CD4-positive, alpha-beta T cell treated with Interleukin-12 subunit alpha and Interleukin-12 subunit beta, for 1 hour (primary cell): Measurements from ENCODE around the gene IQCM.
"Not testable (repeated sequence)": the region's sequence is repeated elsewhere in the genome, so short reads cannot be mapped to it uniquely, and the experiment has no call there.

Source experiments
- DNase-seq: peaks from one replicate; pipeline ENCODE4 v3.0.0-alpha.2; 2020

IQCM gene

GRCh38 chr4:149555146-149555545 is 260.5 kb downstream of the IQCM start:
- no peak for DNase-seq

GRCh38 chr4:149553959-149554520 is 261.6 kb downstream of the IQCM start:
- no peak for DNase-seq

GRCh38 chr4:149552601-149553000 is 263.0 kb downstream of the IQCM start:
- DNase-seq = no peak

GRCh38 chr4:149549911-149550310 is 265.7 kb downstream of the IQCM start:
- DNase-seq = no peak

GRCh38 chr4:149534779-149535178 is 280.9 kb downstream of the IQCM start:
- no peak for DNase-seq

GRCh38 chr4:149531861-149532260 is 283.8 kb downstream of the IQCM start:
- no peak for DNase-seq

- no peak for DNase-seq
Observed at GRCh38 chr4:149523039-149523438, 292.6 kb downstream of the IQCM start.

- DNase-seq = no peak
Observed at GRCh38 chr4:149521611-149522425, 293.8 kb downstream of the IQCM start.

GRCh38 chr4:149518471-149518870 is 297.2 kb downstream of the IQCM start:
- no peak for DNase-seq

GRCh38 chr4:149513081-149513480 is 302.6 kb downstream of the IQCM start:
- DNase-seq = no peak

- DNase-seq = no peak
Observed at GRCh38 chr4:149512501-149512900, 303.1 kb downstream of the IQCM start.

GRCh38 chr4:149511558-149512298 is 303.9 kb downstream of the IQCM start:
- DNase-seq = no peak

- not testable (repeated sequence) for DNase-seq
Observed at GRCh38 chr4:149507309-149507708, 308.3 kb downstream of the IQCM start.

GRCh38 chr4:149500806-149501205 is 314.8 kb downstream of the IQCM start:
- DNase-seq = no peak

GRCh38 chr4:149499726-149500125 is 315.9 kb downstream of the IQCM start:
- DNase-seq = no peak

GRCh38 chr4:149498246-149498645 is 317.4 kb downstream of the IQCM start:
- DNase-seq = no peak

GRCh38 chr4:149493492-149493891 is 322.2 kb downstream of the IQCM start:
- DNase-seq = no peak

- no peak for DNase-seq
Observed at GRCh38 chr4:149489321-149489720, 326.3 kb downstream of the IQCM start.

- no peak for DNase-seq
Observed at GRCh38 chr4:149486861-149487260, 328.8 kb downstream of the IQCM start.

- not testable (repeated sequence) for DNase-seq
Observed at GRCh38 chr4:149468669-149469068, 347.0 kb downstream of the IQCM start.

- no peak for DNase-seq
Observed at GRCh38 chr4:149466446-149466845, 349.2 kb downstream of the IQCM start.

- DNase-seq = no peak
Observed at GRCh38 chr4:149465955-149466354, 349.7 kb downstream of the IQCM start.

- DNase-seq = no peak
Observed at GRCh38 chr4:149443537-149443936, 372.1 kb downstream of the IQCM start.

- DNase-seq = no peak
Observed at GRCh38 chr4:149441338-149441737, 374.3 kb downstream of the IQCM start.
